HK-2 (cell line): ENCODE data around the gene ABCG1.

ENCODE experiments used
- DNase-seq: peaks from one replicate; pipeline ENCODE4 v3.0.0-alpha.2; 2018; ENCODE audit not compliant: unreplicated experiment

The ABCG1 gene

DNA sequence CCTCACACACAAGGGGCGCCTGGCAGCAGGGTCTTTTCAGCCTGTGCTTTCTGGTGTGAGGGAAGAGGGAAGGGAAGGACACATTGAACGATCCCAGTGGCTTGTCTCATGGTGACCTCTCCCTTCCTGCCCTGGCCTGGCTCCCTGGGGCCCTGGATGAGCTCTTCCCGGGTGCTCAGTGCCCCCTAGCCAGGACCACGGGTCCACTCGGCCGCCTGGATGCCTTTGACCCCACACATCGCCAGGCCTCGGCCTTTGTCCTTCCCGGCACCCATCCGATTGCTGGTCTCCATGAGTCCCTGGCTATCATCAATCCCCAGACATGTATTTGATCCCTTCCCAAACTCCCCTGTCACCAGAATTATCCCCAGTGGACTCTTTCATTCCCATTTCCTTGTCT is 102.3 kb downstream of the ABCG1 start:
- DNase-seq: no peak

DNA sequence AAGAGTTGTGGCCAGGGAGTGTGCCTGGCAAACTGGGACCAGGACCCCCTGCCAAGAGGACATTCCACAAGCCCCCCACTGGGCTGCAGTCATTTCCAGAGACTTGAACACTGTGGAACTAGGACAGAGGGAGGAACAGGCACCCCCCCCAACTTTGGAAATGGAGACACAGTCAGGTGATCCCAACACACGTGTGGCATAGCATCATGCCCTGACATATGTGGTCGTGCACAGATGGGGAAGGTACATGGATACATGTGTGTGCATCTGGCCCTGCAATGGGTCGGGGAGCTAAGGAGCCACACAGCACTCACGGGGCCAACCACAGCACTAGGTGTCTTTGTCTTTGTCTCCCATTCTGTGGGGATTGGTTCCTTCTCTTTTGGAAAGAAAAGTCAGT is 102.9 kb downstream of the ABCG1 start:
- no peak for DNase-seq

DNA sequence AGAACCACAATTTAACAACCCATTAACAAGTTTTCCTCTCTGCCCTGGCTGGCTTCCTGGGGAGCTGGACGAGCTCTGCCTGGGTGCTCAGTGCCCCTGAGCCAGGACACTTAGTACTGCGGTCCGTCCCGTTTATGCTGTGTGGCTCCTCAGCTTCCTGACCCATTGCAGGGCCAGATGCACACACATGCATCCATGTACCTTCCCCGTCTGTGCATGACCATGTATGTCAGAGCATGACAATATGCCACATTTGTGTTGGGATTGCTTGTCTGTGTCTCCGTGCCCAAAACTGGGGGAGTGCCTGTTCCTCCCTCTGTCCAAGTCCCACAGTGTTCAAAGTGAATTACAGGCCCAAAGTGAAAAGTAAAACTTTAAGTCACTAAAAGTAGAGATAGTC is 106.0 kb downstream of the ABCG1 start:
- no peak for DNase-seq

DNA sequence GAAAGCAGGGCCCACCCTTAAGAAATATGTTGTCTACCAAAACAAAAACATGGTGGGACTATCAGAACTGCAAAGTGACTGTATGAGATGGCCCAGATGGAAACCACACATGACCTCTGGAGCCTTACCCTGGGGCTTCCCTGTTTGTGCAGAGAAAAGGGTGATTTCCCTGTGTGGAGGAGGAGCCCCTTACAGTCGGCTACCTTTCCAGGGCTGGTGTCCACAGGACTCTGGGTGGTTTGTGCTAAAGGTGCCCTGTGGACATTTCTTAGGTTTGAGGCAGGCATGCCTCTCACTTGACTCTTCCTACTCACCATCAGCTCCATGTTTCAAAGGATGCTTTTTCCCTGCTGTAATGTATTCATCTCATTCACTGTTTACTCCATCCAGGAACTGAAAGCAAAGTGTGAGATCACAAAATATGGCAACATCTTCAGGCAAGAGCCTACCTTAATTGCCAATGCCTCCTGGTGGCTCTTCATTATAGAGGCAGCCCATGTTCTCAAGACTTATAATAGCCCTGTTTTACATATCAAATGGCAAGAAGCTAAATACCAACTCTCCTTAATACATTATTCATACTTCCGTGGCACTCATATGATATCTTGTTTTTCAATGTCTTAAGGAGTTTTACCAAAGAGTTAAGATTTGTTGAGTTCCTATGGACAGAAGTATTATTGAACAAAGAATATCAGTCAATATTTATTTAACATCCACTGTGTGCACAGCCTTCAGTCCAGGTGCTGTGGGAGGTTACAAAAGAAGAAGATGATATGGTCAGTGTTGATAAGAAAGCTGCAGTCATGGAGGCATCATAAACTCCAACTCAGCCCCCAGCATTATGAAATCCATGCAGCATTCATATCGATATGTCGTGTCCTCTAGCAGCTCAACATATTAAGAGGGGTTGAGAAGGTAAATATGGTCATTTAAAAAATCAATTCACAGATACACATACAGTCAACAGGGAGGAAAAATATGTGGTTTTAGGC is 111.7 kb downstream of the ABCG1 start:
- DNase-seq: no peak

DNA sequence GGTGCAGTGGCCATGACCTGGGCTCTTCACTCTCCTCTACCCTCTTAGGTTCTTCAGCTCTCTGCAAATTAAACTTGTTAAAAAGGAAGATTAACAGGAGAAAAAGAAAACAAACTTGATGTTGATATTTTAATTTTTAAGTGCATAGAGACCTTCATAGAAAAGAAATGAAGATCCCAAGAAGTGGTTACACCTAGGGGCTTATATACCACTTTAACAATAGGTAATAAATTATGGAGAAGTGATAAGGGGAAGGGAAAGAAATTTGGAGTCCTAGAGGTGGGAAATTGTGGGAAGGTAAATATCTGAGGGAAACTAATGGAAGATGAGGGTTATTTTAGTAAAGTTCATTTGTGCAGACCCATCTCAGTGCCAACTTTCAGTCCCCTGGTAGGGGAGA is 112.7 kb downstream of the ABCG1 start:
- no peak for DNase-seq

DNA sequence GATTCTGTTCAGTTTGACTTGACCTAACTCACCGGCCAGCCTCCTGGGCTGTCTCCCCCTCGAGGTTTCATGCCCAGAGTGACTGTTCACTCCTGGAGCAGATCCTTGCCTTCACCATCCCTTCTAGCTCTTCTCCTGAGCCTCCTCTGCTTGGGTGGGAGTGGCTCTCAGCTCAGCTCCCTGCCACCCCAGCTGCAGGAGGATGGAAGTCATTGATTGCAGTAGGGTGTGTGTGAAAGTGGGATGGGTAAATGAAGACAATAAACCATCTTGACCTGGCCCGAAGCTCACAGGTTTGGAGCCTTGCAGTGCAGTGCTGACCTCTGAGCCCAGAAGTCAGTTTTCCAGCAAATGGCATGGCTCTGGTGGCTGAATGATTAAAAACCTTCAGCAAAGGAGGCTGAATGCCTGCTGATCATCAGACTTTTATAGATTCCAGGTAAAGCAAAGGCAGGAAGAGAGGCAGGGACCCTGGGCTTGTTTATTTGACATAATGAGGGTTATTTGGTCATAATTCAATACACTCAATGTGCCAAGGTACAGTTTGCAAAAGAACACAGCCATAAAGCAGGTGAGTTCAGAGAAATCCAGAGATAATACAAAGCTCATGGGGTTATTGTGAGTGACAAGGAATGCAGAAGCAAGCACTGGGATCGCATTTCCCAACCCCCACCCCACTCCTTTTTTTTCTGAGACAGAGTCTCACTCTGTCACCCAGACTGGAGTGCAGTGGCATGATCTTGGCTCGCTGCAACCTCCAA is 113.8 kb downstream of the ABCG1 start:
- no peak for DNase-seq

DNA sequence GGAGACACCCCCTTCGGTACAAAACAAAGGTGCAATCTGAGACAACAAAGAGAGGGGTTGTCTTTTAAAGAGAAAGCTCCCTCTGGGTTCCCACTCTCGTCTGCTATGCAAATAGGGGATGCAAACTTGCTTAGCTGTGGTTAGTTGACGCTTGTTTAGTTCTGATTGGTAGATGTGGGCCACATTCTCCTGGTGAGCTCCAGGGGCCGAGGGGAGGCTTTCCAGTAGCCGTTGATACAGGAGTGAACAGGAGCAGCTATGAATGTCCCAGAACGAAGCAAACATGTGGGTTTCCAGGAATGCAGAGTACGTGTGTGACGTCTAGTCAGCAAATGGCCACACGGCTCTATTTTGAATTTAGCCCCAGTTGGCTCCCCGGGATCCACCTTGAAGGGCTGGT is 117.1 kb downstream of the ABCG1 start:
- no peak for DNase-seq

DNA sequence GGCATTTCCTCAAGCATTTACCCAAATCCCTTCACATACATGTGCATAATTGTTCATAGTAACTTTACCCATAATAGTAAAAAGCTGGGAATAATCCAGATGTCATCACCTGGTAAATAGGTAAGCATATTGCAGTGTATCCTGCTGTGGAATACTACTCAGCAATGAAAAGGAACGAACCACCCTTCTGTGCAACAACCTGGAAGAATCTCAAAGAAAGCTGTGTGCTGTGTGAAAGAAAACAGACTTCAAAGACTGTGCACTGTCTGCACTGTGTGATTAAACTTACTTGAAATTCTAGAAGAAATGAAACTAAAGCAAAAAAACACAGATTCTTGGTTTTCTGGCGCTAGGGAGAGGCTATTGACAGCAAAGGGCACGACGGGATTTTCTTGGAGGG is 118.3 kb downstream of the ABCG1 start:
- DNase-seq: no peak

DNA sequence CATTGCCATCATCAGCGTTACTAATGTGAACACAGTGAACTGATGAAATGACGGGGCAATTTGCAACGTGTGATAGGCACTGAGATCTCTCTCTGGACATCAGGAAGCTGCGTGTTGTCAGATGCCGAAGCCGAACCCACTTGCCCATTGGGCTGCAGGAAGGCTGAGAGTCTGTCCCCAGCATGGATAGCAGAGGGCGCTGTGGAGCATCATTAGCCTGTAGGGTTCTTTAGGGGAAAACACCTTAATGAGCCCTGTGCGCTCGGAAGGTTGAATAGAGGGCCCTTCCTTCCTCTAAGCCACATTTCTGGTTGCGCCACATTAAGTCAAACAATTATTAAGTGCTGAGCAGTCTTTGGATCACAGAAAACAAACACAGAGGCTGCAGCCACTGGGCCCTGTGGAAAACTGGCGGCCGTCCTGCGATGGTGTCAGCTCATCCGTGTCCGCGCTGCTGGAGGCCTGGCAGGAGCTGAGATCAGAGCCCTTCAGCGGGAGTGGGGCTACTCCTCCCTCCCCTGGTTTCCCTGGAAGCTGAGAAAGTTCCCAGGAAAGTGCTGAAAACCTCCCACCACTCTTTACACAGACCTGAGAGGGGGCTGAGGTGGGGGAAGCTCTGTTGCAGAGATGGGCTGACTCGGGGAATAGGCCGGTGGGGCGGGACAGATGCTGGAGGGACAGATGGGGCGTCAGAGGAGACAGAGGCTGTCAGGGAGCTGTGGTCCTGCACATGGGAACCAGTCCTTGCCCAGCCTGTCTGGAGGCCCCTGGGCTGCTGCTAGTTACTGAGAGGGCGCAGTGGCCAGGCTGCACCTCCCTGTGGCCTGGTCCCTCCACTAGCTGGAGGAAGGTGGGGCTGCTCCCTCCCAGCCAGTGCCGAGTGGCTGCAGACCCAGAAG is 119.1 kb downstream of the ABCG1 start:
- peak; percentile 37 for DNase-seq

DNA sequence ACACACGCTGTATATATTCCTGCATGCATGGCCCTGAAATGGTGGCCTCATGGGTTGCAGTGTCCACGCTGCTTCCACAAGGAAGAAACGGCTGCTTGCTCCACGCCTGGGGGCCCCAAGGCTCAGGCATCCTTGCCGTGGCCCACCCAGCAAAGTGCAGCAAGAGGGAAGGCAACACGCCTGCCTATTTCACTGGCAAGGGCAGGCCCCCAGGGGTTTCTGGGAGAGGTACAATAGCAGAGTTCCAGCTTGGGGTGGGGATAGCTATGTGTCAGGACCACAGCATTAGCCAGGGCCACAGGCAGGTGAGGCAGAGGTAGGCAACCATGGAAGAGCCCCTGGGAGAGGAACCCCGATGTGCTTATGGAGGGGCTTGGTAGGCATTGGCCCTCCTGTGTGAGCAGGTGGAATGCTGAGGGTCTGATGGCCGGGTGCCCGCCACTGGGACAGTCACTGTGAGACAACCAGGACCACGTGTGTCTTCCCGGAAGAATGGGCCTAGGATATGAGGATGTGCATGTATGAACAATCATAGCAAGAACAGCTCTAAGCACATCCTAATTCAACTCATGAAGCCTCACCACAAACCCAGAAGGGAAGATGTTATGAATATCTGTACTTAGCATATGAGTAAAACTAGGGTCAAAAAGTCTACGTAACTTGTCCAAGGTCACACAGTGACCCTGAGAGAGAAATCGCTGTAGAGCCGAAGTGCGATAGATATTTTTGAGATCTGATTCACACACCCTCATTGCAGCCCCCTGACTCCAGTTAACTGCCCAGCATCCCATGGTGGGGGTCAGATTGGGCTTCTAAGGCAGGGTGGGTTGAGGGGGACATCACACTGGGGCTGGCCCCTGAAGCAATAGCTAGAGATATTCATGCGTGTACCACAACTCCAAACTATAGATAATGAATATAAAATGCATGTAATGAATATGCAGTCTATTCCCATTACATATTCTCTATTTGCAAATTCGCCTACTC is 120.1 kb downstream of the ABCG1 start:
- DNase-seq: no peak

DNA sequence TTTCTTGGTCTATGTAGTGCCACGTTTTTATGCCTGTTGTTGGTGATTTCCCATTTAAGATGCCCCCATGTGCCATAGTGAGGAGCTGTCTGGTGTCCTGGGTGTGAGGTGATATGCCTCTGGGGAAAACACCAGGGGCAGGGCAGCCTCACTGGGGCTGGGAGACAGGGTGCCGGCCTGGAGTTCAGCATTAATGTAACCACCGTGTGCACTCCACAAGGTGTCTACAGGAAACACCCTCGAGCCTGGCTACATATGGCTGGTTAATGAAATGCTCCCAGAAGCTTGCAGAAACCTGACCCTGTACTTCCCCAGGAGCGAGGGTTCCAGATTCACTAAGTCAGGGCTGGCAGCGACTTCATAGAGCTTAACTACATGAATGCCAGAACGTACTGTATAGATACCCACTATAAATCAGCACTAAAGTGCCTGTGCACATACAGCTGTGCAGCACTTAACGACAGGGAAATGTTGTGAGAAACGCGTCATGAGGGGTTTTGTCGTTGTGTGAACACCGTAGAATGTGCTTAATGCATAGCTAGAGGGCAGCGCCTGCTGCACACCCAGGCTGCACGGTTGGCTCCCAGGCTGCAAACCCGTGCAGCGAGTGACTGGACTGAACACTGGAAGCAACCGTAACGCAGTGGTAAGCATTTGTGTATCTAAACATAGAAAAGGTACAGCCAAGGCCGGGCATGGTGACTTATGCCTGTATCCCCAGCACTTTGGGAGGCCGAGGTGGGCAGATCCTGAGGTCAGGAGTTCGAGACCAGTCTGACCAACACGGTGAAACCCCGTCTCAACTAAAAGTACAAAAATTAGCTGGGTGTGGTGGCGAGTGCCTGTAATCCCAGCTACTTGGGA is 121.5 kb downstream of the ABCG1 start:
- DNase-seq: no peak

DNA sequence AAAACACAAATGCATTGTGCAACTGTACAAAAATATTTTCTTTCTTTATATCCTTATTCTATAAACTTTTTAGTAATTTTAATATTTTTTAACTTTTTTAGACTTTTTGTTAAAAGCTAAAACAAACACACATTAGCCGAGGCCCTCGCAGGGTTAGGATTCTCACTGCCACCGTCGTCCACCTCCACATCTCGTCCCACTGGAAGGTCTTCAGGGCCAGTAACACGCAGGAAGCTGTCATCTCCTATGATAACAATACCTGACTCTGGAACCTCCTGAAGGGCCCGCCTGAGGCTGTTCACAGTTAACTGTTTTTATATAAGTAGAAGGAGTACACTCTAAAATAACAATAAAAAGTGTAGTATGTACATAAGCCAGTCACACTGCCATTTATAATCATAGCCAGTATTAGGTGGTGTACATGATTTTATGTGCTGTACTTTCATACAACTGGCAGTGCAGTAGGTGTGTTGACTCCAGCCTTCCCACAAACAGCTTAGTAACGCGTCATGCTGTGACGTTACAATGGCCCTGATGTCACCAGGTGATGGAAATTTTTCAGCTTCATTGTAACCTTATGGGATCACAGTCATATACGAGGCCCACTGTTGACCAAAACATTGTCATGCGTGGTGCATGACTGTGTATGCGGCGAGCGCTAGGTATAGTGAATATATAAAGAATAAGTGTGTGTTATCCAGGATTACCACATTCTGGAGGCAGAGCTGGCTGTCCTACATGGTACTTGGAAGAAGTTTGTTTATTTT is 123.0 kb downstream of the ABCG1 start:
- DNase-seq: no peak

DNA sequence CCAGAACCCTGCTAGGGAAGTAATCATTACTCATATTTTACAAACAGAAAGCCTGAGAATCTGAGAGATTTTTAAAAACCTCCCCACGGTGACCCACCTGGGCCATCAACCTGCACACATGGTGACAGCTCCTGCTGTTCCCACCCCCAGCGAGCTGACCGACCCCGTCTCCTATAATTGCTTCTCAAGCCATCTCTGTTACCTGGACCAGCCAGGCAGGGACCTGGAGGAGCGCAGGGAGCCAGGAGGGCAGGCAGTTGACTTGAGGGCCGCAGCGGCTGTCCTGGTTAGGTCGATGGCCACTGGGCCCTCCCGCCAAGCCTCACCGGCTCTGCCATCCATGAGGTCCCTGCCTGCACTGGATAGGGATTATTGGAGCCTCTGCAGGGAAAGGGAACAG is 124.2 kb downstream of the ABCG1 start:
- no peak for DNase-seq

DNA sequence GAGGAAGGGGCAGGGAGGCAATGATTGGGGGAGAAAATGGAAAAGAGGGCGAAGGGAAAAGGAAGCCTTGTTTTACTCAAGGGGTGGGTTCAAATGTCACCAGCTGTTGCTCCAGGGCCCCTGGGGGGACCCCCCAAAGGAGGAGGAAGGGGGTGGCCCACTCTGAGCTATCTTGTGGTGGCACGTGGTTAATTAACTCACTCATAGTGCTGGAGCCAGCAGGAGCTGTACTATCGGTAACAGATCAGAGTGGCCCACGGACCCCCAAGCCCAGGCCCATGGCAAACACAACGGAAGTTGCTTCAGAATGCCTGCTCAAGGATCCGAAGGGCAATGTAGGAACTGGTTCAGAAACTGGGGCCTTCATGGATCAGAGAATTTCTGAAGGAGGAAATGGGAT is 124.6 kb downstream of the ABCG1 start:
- DNase-seq: no peak

DNA sequence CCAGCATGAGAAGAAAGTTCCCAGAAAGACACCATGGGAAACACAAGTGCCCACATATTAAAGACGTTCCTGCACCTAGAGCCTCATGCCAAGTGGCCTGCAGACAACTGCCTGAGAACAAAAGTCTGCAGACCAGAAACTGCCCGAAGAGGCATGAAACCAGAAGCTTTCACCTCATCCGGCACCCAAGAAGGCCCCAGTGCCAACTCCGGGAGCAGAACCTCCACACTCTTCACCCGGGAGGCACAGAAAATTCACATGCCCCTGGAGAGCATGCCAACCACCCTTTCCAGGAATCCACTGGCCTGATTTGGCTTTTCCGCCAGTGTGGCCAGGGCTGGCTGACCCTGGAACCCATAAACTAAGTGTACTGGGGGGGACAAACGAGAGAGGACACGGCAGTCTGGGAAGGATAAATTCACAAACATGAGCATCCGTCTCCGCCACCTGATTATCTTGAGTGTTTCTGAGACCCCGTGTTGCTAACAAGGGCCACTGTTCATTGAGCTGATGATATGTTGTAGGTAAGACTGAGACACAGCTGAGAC is 125.1 kb downstream of the ABCG1 start:
- DNase-seq: no peak

DNA sequence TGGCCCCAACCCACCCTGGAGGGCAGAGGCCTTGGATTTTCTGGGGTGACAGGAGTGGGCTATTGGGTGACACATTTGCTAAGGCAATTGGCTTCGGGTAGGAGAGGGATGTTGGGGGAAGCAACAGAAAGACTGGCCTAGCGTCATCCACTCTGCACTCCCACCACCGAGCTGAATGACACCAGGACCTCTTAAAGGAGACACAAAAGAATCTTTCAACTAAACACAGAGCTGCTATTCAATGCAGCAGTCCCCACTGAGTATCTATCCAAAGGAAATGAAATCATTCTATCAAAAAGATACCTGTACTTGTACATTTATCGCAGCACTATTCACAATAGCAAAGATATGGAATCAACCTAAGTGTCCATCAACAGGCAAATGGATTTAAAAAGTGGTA is 125.7 kb downstream of the ABCG1 start:
- DNase-seq: no peak

DNA sequence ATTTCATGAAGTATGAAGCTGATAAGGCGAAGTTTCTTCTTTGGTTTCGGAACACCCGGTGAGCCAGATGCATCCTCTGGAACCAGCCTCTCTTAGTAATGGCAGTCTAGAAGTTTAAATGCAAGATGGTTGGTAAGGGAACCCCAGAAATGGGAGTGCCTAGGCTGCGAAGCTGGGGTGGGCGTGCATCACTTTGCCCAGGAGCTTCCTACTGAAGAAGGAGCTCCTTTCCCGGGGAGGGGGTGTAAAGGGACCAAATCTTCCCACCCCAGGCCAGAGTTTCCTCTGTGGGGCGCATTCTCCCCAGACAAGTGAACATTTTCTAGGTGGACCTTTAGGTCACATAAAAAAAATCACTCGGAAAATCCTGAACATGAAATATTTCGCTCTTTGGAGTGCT is 127.5 kb downstream of the ABCG1 start:
- no peak for DNase-seq
